Stomach (tissue), 4 donors: ENCODE data around the gene ERBB4.

ENCODE experiments used
- POLR2A ChIP-seq, 4 donors: fragments of 450-650 bp; IDR thresholded peaks; one replicate each; pipeline ENCODE4 v1.6.1; 2016; ENCODE audit warnings: antibody characterized with exemption in 4 of 4, control low read depth in 2 of 4, mild to moderate bottlenecking in 1 of 4, moderate library complexity in 1 of 4
- POLR2AphosphoS5 ChIP-seq, 3 donors: sonication (generic); formaldehyde crosslinking; IDR thresholded peaks; one replicate each; pipeline ENCODE4 v1.6.1; 2016; ENCODE audit warnings: antibody characterized with exemption in 3 of 3
- TF ChIP-seq, protein P1 (sequence below), 7 experiments: fragments of 450-650 bp in 4 of 7; fragments of 200-600 bp in 3 of 7; sonication (generic) in 3 of 7; IDR thresholded peaks; one replicate each; pipeline ENCODE4 v1.5.1; 2016 to 2019; ENCODE audit warnings: antibody characterized with exemption in 7 of 7, control low read depth in 2 of 7, mild to moderate bottlenecking in 1 of 7

DNA sequence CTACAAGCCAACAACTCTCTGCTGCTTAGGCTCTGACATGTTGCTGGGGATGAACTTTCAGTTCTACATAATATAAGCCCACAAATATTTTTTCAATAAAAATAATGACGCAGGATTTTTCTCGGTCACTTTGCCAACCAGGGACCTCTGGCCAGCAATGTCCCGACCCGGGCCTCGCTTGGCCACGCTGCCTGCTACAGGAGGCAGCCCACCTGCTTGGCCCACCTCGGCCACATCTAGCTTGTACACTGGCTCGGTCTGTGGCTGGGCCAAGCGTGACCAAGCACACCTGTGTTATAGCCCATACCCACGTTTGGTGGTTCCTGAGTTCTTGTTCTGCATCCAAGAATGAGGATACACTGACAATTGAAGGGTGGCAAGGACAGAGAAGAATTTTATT, 1208.7 kb downstream of the ERBB4 start:
- TF ChIP-seq, protein P1, sequence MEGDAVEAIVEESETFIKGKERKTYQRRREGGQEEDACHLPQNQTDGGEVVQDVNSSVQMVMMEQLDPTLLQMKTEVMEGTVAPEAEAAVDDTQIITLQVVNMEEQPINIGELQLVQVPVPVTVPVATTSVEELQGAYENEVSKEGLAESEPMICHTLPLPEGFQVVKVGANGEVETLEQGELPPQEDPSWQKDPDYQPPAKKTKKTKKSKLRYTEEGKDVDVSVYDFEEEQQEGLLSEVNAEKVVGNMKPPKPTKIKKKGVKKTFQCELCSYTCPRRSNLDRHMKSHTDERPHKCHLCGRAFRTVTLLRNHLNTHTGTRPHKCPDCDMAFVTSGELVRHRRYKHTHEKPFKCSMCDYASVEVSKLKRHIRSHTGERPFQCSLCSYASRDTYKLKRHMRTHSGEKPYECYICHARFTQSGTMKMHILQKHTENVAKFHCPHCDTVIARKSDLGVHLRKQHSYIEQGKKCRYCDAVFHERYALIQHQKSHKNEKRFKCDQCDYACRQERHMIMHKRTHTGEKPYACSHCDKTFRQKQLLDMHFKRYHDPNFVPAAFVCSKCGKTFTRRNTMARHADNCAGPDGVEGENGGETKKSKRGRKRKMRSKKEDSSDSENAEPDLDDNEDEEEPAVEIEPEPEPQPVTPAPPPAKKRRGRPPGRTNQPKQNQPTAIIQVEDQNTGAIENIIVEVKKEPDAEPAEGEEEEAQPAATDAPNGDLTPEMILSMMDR (IDR thresholded peaks at IDR 0.05) = no peak
- no peak for TF ChIP-seq POLR2A (IDR thresholded peaks at IDR 0.05)
- no peak for TF ChIP-seq POLR2AphosphoS5 (IDR thresholded peaks at IDR 0.05)
